ENCODE data around the gene CCNDBP1.

GRCh38 chr15:43146184-43146583, 39.0 kb upstream of the CCNDBP1 start:
- TF ChIP-seq CTCF (conservative IDR thresholded peaks at IDR 0.05 in 1 of 2, IDR thresholded peaks at IDR 0.05 in 1 of 2; ENCODE audit: extremely low read depth in 1 of 2, insufficient read depth in 1 of 2, low read depth in 1 of 2, low read length in 2 of 2) (no peak), EZH2 (IDR thresholded peaks at IDR 0.05; ENCODE audit: borderline replicate concordance, low read length) (no peak)

All from mammary epithelial cell (primary cell).